Dendritic cell treated with granulocyte-macrophage colony-stimulating factor and Interleukin-4, amounts not matched to agents 40 ng/mL and 50 ng/mL, for 4 days (primary cell): ENCODE measurements around the gene NF2.

Experiments used
- H3K27ac Mint-ChIP-seq: one replicate; pipeline ENCODE4 v1.8.0; 2022; ENCODE audit warnings: mild to moderate bottlenecking, mixed read lengths
- H3K27me3 Mint-ChIP-seq: one replicate; pipeline ENCODE4 v1.8.0; 2022; ENCODE audit warnings: mild to moderate bottlenecking, mixed read lengths
- H3K36me3 Mint-ChIP-seq: one replicate; pipeline ENCODE4 v1.8.0; 2022; ENCODE audit warnings: low read depth, mixed read lengths
- H3K4me1 Mint-ChIP-seq: one replicate; pipeline ENCODE4 v1.8.0; 2022; ENCODE audit warnings: low read depth, mixed read lengths
- H3K4me3 Mint-ChIP-seq: one replicate; pipeline ENCODE4 v1.8.0; 2022; ENCODE audit warnings: mild to moderate bottlenecking, moderate library complexity, mixed read lengths
- H3K9me3 Mint-ChIP-seq: one replicate; pipeline ENCODE4 v1.8.0; 2022; ENCODE audit warnings: mixed read lengths
- intact Hi-C: fragments of 100-400 bp; cut with micrococcal nuclease; formaldehyde crosslinking; loops from one replicate; pipeline ENCODE4 v1.15.0; 2022

Gene NF2

GRCh38 chr22:29647954-29648737 lies 44.7 kb downstream of the NF2 start:
- H3K27ac Mint-ChIP-seq: no peak overlapping the region
- intact Hi-C loops: no loop called here
- H3K4me1 Mint-ChIP-seq: no peaks in the 10 kb centered on the region
- H3K9me3 Mint-ChIP-seq: no peaks in the 10 kb centered on the region
- no peaks in the 10 kb centered on the region for H3K27me3 Mint-ChIP-seq
- peaks cover 65% of the 10 kb centered on the region for H3K36me3 Mint-ChIP-seq
- no peak overlapping the region for H3K4me3 Mint-ChIP-seq

- intact Hi-C loops: no loop called here
- Mint-ChIP-seq H3K36me3 (peaks cover 56% of the 10 kb centered on the region), H3K4me3 (no peak overlapping the region), H3K27ac (no peak overlapping the region), H3K27me3 (no peaks in the 10 kb centered on the region), H3K9me3 (no peaks in the 10 kb centered on the region), H3K4me1 (no peaks in the 10 kb centered on the region)
These were observed 46.9 kb downstream of the NF2 start for GRCh38 chr22:29650370-29650769.

GRCh38 chr22:29651652-29652051 lies 48.2 kb downstream of the NF2 start:
- Mint-ChIP-seq H3K4me1 (no peaks in the 10 kb centered on the region), H3K9me3 (no peaks in the 10 kb centered on the region), H3K27me3 (no peaks in the 10 kb centered on the region), H3K36me3 (peaks cover 65% of the 10 kb centered on the region), H3K27ac (no peak overlapping the region), H3K4me3 (no peak overlapping the region)
- intact Hi-C loops: no loop called here

GRCh38 chr22:29654420-29654819 lies 51.0 kb downstream of the NF2 start:
- Mint-ChIP-seq H3K9me3 (no peaks in the 10 kb centered on the region), H3K27ac (no peak overlapping the region), H3K4me1 (peaks cover 19% of the 10 kb centered on the region), H3K27me3 (no peaks in the 10 kb centered on the region), H3K4me3 (no peak overlapping the region), H3K36me3 (peaks cover 66% of the 10 kb centered on the region)
- intact Hi-C loops: no loop called here

- no peaks in the 10 kb centered on the region for H3K27me3 Mint-ChIP-seq
- peaks cover 70% of the 10 kb centered on the region for H3K36me3 Mint-ChIP-seq
- H3K4me1 Mint-ChIP-seq: peaks cover 19% of the 10 kb centered on the region
- no peak overlapping the region for H3K27ac Mint-ChIP-seq
- no peaks in the 10 kb centered on the region for H3K9me3 Mint-ChIP-seq
- H3K4me3 Mint-ChIP-seq: no peak overlapping the region
- intact Hi-C loops: no loop called here
These were observed 51.4 kb downstream of the NF2 start for GRCh38 chr22:29654882-29655281.

- Mint-ChIP-seq H3K4me3 (no peak overlapping the region), H3K27me3 (no peaks in the 10 kb centered on the region), H3K9me3 (no peaks in the 10 kb centered on the region), H3K36me3 (peaks cover 90% of the 10 kb centered on the region), H3K4me1 (peaks cover 19% of the 10 kb centered on the region), H3K27ac (no peak overlapping the region)
- intact Hi-C loops: no loop called here
These were observed 54.7 kb downstream of the NF2 start for GRCh38 chr22:29658176-29658575.

- intact Hi-C loops: no loop called here
- Mint-ChIP-seq H3K36me3 (peaks cover 100% of the 10 kb centered on the region), H3K27ac (no peak overlapping the region), H3K4me1 (peaks cover 19% of the 10 kb centered on the region), H3K27me3 (no peaks in the 10 kb centered on the region), H3K4me3 (no peak overlapping the region), H3K9me3 (no peaks in the 10 kb centered on the region)
These were observed 56.6 kb downstream of the NF2 start for GRCh38 chr22:29660021-29660420.

- intact Hi-C loops: no loop called here
- H3K36me3 Mint-ChIP-seq: peaks cover 100% of the 10 kb centered on the region
- peaks cover 19% of the 10 kb centered on the region for H3K4me1 Mint-ChIP-seq
- H3K9me3 Mint-ChIP-seq: no peaks in the 10 kb centered on the region
- no peak overlapping the region for H3K4me3 Mint-ChIP-seq
- no peak overlapping the region for H3K27ac Mint-ChIP-seq
- H3K27me3 Mint-ChIP-seq: no peaks in the 10 kb centered on the region
These were observed 57.9 kb downstream of the NF2 start for GRCh38 chr22:29661336-29661735.

GRCh38 chr22:29663180-29663821 lies 59.9 kb downstream of the NF2 start:
- H3K27ac Mint-ChIP-seq: no peak overlapping the region
- peaks cover 5% of the 10 kb centered on the region for H3K4me1 Mint-ChIP-seq
- peaks cover 96% of the 10 kb centered on the region for H3K36me3 Mint-ChIP-seq
- no peak overlapping the region for H3K4me3 Mint-ChIP-seq
- H3K27me3 Mint-ChIP-seq: no peaks in the 10 kb centered on the region
- no peaks in the 10 kb centered on the region for H3K9me3 Mint-ChIP-seq
- intact Hi-C loops: no loop called here

- Mint-ChIP-seq H3K9me3 (no peaks in the 10 kb centered on the region), H3K36me3 (peaks cover 96% of the 10 kb centered on the region), H3K27me3 (no peaks in the 10 kb centered on the region), H3K4me1 (no peaks in the 10 kb centered on the region), H3K4me3 (no peak overlapping the region), H3K27ac (no peak overlapping the region)
- intact Hi-C loops: no loop called here
These were observed 62.1 kb downstream of the NF2 start for GRCh38 chr22:29665486-29665885.

GRCh38 chr22:29668673-29669072 lies 65.2 kb downstream of the NF2 start:
- Mint-ChIP-seq H3K36me3 (peaks cover 96% of the 10 kb centered on the region), H3K4me1 (no peaks in the 10 kb centered on the region), H3K27ac (no peak overlapping the region), H3K4me3 (no peak overlapping the region), H3K9me3 (no peaks in the 10 kb centered on the region), H3K27me3 (no peaks in the 10 kb centered on the region)
- intact Hi-C loops: no loop called here

GRCh38 chr22:29670626-29671025 lies 67.2 kb downstream of the NF2 start:
- Mint-ChIP-seq H3K4me3 (no peak overlapping the region), H3K4me1 (no peaks in the 10 kb centered on the region), H3K27me3 (no peaks in the 10 kb centered on the region), H3K9me3 (no peaks in the 10 kb centered on the region), H3K27ac (no peak overlapping the region), H3K36me3 (peaks cover 96% of the 10 kb centered on the region)
- intact Hi-C loops: no loop called here

- Mint-ChIP-seq H3K27me3 (no peaks in the 10 kb centered on the region), H3K27ac (no peak overlapping the region), H3K9me3 (no peaks in the 10 kb centered on the region), H3K4me1 (no peaks in the 10 kb centered on the region), H3K4me3 (no peak overlapping the region), H3K36me3 (peaks cover 100% of the 10 kb centered on the region)
- intact Hi-C loops: no loop called here
These were observed 70.1 kb downstream of the NF2 start for GRCh38 chr22:29673361-29674066.

- Mint-ChIP-seq H3K9me3 (no peaks in the 10 kb centered on the region), H3K4me1 (no peaks in the 10 kb centered on the region), H3K4me3 (no peak overlapping the region), H3K36me3 (peaks cover 100% of the 10 kb centered on the region), H3K27me3 (no peaks in the 10 kb centered on the region), H3K27ac (no peak overlapping the region)
- intact Hi-C loops: no loop called here
These were observed 70.7 kb downstream of the NF2 start for GRCh38 chr22:29674121-29674520.
